Pericardium fibroblast (primary cell): ENCODE data around the gene SIGLEC8. TPM values are rescaled to one million over a fixed set of nuclear protein-coding genes. Genes with fewer than 3 reads are reported as not detected.

Experiments
- total RNA-seq: library from RNA; depleted of rRNA; stranded (reverse); fragments of >200 nt; gene quantifications from 2 replicates; pipeline ENCODE4 v1.2.3, GENCODE V29; 2015

Gene SIGLEC8
- not detected in 2 replicates for total RNA-seq

GRCh38 chr19:51458051-51458645, at the start of gene SIGLEC8:
TSS of gene SIGLEC8 (minus strand) at chr19:51458454. CDS start at chr19:51458387, 67 bp downstream.

GRCh38 chr19:51501594-51502263, 43.5 kb upstream of the SIGLEC8 start, which contains the start of gene SIGLEC12:
TSS of gene SIGLEC12 (minus strand) at chr19:51501800. CDS start at chr19:51501733, 67 bp downstream.

GRCh38 chr19:51478381-51479234, 20.4 kb upstream of the SIGLEC8 start, which contains the start of gene CEACAM18:
TSS of gene CEACAM18 (plus strand) at chr19:51478539.

GRCh38 chr19:51417107-51417809, 41.0 kb downstream of the SIGLEC8 start, which contains the start of gene SIGLEC10:
TSS of gene SIGLEC10 (minus strand) at chr19:51417642. CDS start at chr19:51417581, 61 bp downstream.

Other genes with a start within 250 kb of the SIGLEC8 start
- not detected in 2 replicates for gene CD33, start 233.4 kb downstream of the SIGLEC8 start, total RNA-seq
- not detected in 2 replicates for gene SIGLECL1, start 207.4 kb downstream of the SIGLEC8 start, total RNA-seq
- 0.09 and 0.58 TPM in 2 replicates for gene IGLON5, start 146.8 kb downstream of the SIGLEC8 start, total RNA-seq
- 0.35 and 2.0 TPM in 2 replicates for gene VSIG10L, start 116.3 kb downstream of the SIGLEC8 start, total RNA-seq
- 109 and 114 TPM in 2 replicates for gene ETFB, start 92.1 kb downstream of the SIGLEC8 start, total RNA-seq
- gene CLDND2, start 89.5 kb downstream of the SIGLEC8 start, total RNA-seq, result not detected in 2 replicates
- gene NKG7, start 85.8 kb downstream of the SIGLEC8 start, total RNA-seq, result not detected in 2 replicates
- gene LIM2, start 70.5 kb downstream of the SIGLEC8 start, total RNA-seq, result not detected in 2 replicates
- not detected in 2 replicates for gene C19orf84, start 67.9 kb downstream of the SIGLEC8 start, total RNA-seq
- not detected in 2 replicates for gene SIGLEC10, start 40.8 kb downstream of the SIGLEC8 start, total RNA-seq
- gene CEACAM18, start 20.1 kb upstream of the SIGLEC8 start, total RNA-seq, result not detected in 2 replicates
- gene SIGLEC12, start 43.3 kb upstream of the SIGLEC8 start, total RNA-seq, result not detected in 2 replicates
- not detected in 2 replicates for gene SIGLEC6, start 73.2 kb upstream of the SIGLEC8 start, total RNA-seq
- gene ZNF175, start 112.8 kb upstream of the SIGLEC8 start, total RNA-seq, result 2.6 and 3.3 TPM in 2 replicates
- not detected in 2 replicates for gene SIGLEC5, start 171.9 kb upstream of the SIGLEC8 start, total RNA-seq
- gene SIGLEC14, start 188.4 kb upstream of the SIGLEC8 start, total RNA-seq, result not detected in 2 replicates
- 7.9 and 12.3 TPM in 2 replicates for gene SPACA6, start 234.9 kb upstream of the SIGLEC8 start, total RNA-seq